Endothelial cell of umbilical vein (primary cell): Measurements from ENCODE around the gene NLRP13. TPM values are rescaled to one million over a fixed set of nuclear protein-coding genes. Genes with fewer than 3 reads are reported as not detected.

ENCODE experiments used
- BruUV-seq: library from RNA; stranded (reverse); fragments of 400-500 nt; replicated peaks from 2 replicates; lab custom pipeline; 2021; lab: Mats Ljungman, UMichigan
- CTCF ChIA-PET: fragments of 300-600, 350-600 bp; sonication (Branson Sonifier 250); formaldehyde crosslinking; loops from one replicate; lab custom pipeline; 2021; ENCODE audit warnings: antibody characterized with exemption, inconsistent platforms; lab: Charles Lee
- POLR2A ChIA-PET: fragments of 300-600, 350-600 bp; sonication (Branson Sonifier 250); formaldehyde crosslinking; loops from one replicate; lab custom pipeline; 2021; ENCODE audit warnings: antibody characterized with exemption, inconsistent platforms; lab: Charles Lee
- DNase-seq: peaks from one replicate; pipeline ENCODE4 v3.0.0-alpha.2; 2011; ENCODE audit warnings: low read depth, low spot score
- FAIRE-seq: peaks from 2 replicates; lab custom pipeline; 2011; peaks lifted over from hg19 to GRCh38; lab: Jason Lieb, UNC
- H2AFZ ChIP-seq: 2 replicates; pipeline ENCODE4 v1.6.0; 2012; ENCODE audit warnings: low read depth, low read length, control low read depth, inconsistent platforms
- H3K27ac ChIP-seq: 2 replicates; pipeline ENCODE4 v1.5.1; 2011; ENCODE audit warnings: low read depth, mild to moderate bottlenecking, control low read depth, low read length, moderate library complexity; ENCODE audit not compliant: insufficient read depth
- H3K27me3 ChIP-seq, 2 experiments: 2 replicates each; pipeline versions ENCODE4 v1.6.0 to v1.6.1; 2011; ENCODE audit warnings: low read length in 2 of 2, mixed read lengths in 1 of 2; ENCODE audit not compliant: control insufficient read depth in 2 of 2, insufficient read depth in 2 of 2
- H3K36me3 ChIP-seq, 2 experiments: 2 replicates in 1 of 2; 3 replicates in 1 of 2; pipeline ENCODE4 v1.5.1; 2011; ENCODE audit warnings: low read length in 2 of 2, mild to moderate bottlenecking in 1 of 2, moderate library complexity in 1 of 2; ENCODE audit not compliant: control insufficient read depth in 2 of 2, insufficient read depth in 2 of 2; ENCODE audit errors: extremely low read depth in 1 of 2
- H3K4me1 ChIP-seq: 3 replicates; pipeline ENCODE4 v1.5.1; 2011; ENCODE audit warnings: mild to moderate bottlenecking, low read length; ENCODE audit not compliant: control insufficient read depth, insufficient read depth; ENCODE audit errors: extremely low read depth
- H3K4me2 ChIP-seq: 2 replicates; pipeline ENCODE4 v1.6.1; 2011; ENCODE audit warnings: low read length, control low read depth, mixed read lengths; ENCODE audit not compliant: insufficient read depth
- H3K4me3 ChIP-seq, 3 experiments: fragments of 200-600 bp in 1 of 3; sonication (generic), shearing (Covaris generic) in 1 of 3; replicated peaks in 1 of 3; 2 replicates each; pipeline ENCODE4 v1.5.1; 2011 to 2016; ENCODE audit warnings: control low read depth in 3 of 3, low read length in 3 of 3, mild to moderate bottlenecking in 2 of 3, inconsistent platforms in 1 of 3, low read depth in 1 of 3, moderate library complexity in 1 of 3; ENCODE audit not compliant: insufficient read depth in 1 of 3
- H3K79me2 ChIP-seq: 2 replicates; pipeline ENCODE4 v1.6.0; 2012; ENCODE audit warnings: low read length, inconsistent platforms; ENCODE audit not compliant: control insufficient read depth, insufficient read depth
- H3K9ac ChIP-seq: replicated peaks from 2 replicates; pipeline ENCODE3; 2011; ENCODE audit warnings: low read length, control low read depth; ENCODE audit not compliant: insufficient read depth; ENCODE audit errors: extremely low read depth
- H3K9me1 ChIP-seq: replicated peaks from 3 replicates; pipeline ENCODE4 v1.6.0; 2011; ENCODE audit warnings: mild to moderate bottlenecking, low read length; ENCODE audit not compliant: control insufficient read depth, insufficient read depth; ENCODE audit errors: extremely low read depth
- H3K9me3 ChIP-seq: replicated peaks from 2 replicates; pipeline ENCODE4 v1.5.1; 2012; ENCODE audit warnings: low read length, inconsistent platforms; ENCODE audit not compliant: control insufficient read depth, insufficient read depth
- H4K20me1 ChIP-seq: replicated peaks from 2 replicates; pipeline ENCODE3; 2011; ENCODE audit warnings: mild to moderate bottlenecking, low read length; ENCODE audit not compliant: control insufficient read depth, insufficient read depth; ENCODE audit errors: extremely low read depth
- CTCF ChIP-seq, 2 donors: IDR thresholded peaks; 1 replicate in 1 of 2; 2 replicates in 1 of 2; pipeline ENCODE4 v1.5.1; 2011; ENCODE audit warnings: low read length in 2 of 2, mild to moderate bottlenecking in 2 of 2, moderate library complexity in 2 of 2, control low read depth in 1 of 2, inconsistent platforms in 1 of 2, low read depth in 1 of 2; ENCODE audit not compliant: insufficient read depth in 1 of 2; ENCODE audit errors: extremely low read depth in 1 of 2
- EZH2 ChIP-seq: IDR thresholded peaks from 2 replicates; pipeline ENCODE4 v1.6.1; 2012; ENCODE audit warnings: borderline replicate concordance, low read depth, mild to moderate bottlenecking, moderate library complexity, low read length, inconsistent platforms; ENCODE audit not compliant: severe bottlenecking
- FOS ChIP-seq: IDR thresholded peaks from 2 replicates; pipeline ENCODE4 v1.6.1; 2011; ENCODE audit warnings: mild to moderate bottlenecking, low read length, moderate library complexity, borderline replicate concordance; ENCODE audit not compliant: insufficient read depth
- GATA2 ChIP-seq: IDR thresholded peaks from 2 replicates; pipeline ENCODE4 v1.7.0; 2011; ENCODE audit warnings: low read depth, mild to moderate bottlenecking, moderate library complexity, mixed read lengths, low read length; ENCODE audit not compliant: insufficient read length, insufficient read depth
- JUN ChIP-seq: IDR thresholded peaks from 2 replicates; pipeline ENCODE4 v1.6.1; 2011; ENCODE audit warnings: borderline replicate concordance, low read depth; ENCODE audit not compliant: insufficient read length, insufficient read depth
- MAX ChIP-seq: IDR thresholded peaks from 2 replicates; pipeline ENCODE4 v1.6.1; 2011; ENCODE audit not compliant: insufficient read depth, insufficient read length
- MYC ChIP-seq: IDR thresholded peaks from one replicate; pipeline ENCODE4 v1.6.1; 2011; ENCODE audit warnings: mild to moderate bottlenecking, low read depth, low read length
- POLR2A ChIP-seq: IDR thresholded peaks from 2 replicates; pipeline ENCODE4 v1.6.1; 2012; ENCODE audit warnings: low read depth, mild to moderate bottlenecking, control low read depth, low read length
- POLR2AphosphoS5 ChIP-seq: IDR thresholded peaks from 2 replicates; pipeline ENCODE4 v1.6.1; 2012; ENCODE audit warnings: low read depth, mild to moderate bottlenecking, control low read depth, low read length, moderate library complexity; ENCODE audit not compliant: insufficient read depth
- dilution Hi-C: fragments of 300-500 bp; cut with MboI; formaldehyde crosslinking; loops from one replicate; pipeline ENCODE4 v1.15.0; 2019; ENCODE audit warnings: low sequenced_read_pairs; ENCODE audit not compliant: extremely low pct_ligation_motif_present
- intact Hi-C: fragments of 100-400 bp; cut with micrococcal nuclease; formaldehyde crosslinking; loops from one replicate; pipeline ENCODE4 v1.10.0; 2022
- polyA plus RNA-seq, 4 experiments: library from polyadenylated mRNA; depleted of rRNA in 3 of 4; stranded (reverse) in 3 of 4; unstranded in 1 of 4; fragments of >200 nt; gene quantifications; 2 replicates each; pipeline versions ENCODE4 v1.2.1 to v1.2.3, GENCODE V29; 2011 to 2012; ENCODE audit warnings: missing spikeins in 1 of 4
- total RNA-seq: library from RNA; stranded (reverse); gene quantifications from 2 replicates; pipeline ENCODE4 v1.2.3, GENCODE V29; 2021

NLRP13 gene
- total and polyA plus RNA-seq, 2 donors (not counting 3 experiments of a cell fraction or from before 2014, with no cell fraction given), result not detected

- Histone ChIP-seq H3K4me1 (no peaks in the 10 kb centered on the region), H3K79me2 (no peaks in the 10 kb centered on the region), H3K9me3 (peaks cover 2% of the 10 kb centered on the region), H3K4me3 (no peak within 1 kb of the TSS), H3K9me1 (no peaks in the 10 kb centered on the region), H3K27me3 (no peaks in the 10 kb centered on the region), H4K20me1 (no peaks in the 10 kb centered on the region), H3K36me3 (no peaks in the 10 kb centered on the region), H3K4me2 (no peak within 1 kb of the TSS), H2AFZ (no peak within 1 kb of the TSS), H3K27ac (no peak within 1 kb of the TSS), H3K9ac (no peak within 1 kb of the TSS)
- intact Hi-C loops, result no loop called here
- no TSS peak for BruUV-seq
- TF ChIP-seq JUN (no peak), FOS (no peak), GATA2 (no peak), POLR2A (no peak), CTCF (IDR thresholded peaks at IDR 0.05; ENCODE audit: extremely low read depth in 1 of 2, insufficient read depth in 1 of 2, low read depth in 1 of 2, low read length in 2 of 2) (no peak), MYC (no peak), MAX (no peak), POLR2AphosphoS5 (no peak), EZH2 (no peak)
- DNase-seq, result no peak
- no peak for FAIRE-seq
- dilution Hi-C loops, result no loop called here
- CTCF ChIA-PET, result no interaction called here
- POLR2A ChIA-PET, result no interaction called here
Measured at GRCh38 chr19:55947532-55947931, 15.4 kb upstream of the NLRP13 start, which contains the start of gene NLRP8. Gene NLRP8, plus strand, starts transcription at chr19:55947832.
